NCI-H2081 (cell line): ENCODE results near the gene DNAL1.
A peak's percentile ranks its signal among the peaks of the same experiment; 100 is the strongest.
"Not testable (repeated sequence)": the region's sequence is repeated elsewhere in the genome, so short reads cannot be mapped to it uniquely, and the experiment has no call there.

ENCODE experiments used
- DNase-seq, 2 experiments: peaks; one replicate each; lab custom pipeline; 2025; lab: John Stamatoyannopoulos, UW

The DNAL1 gene

DNA sequence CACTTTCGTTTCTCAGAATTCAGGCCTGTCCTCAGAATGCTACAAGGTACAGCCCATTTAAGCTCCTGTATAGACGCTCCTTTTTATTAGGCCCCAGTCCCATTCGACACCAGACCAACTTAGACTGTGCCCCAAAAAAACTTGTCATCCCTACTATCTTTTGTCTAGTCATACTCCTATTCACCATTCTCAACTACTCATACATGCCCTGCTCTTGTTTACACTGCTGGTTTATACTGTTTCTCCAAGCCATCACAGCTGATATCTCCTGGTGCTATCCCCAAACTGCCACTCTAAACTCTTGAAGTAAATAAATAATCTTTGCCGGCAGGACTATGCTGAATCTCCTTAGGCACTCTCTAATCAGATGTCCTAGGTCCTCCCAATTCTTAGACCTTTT, 63.3 kb downstream of the DNAL1 start:
- DNase-seq = not testable (repeated sequence)

DNA sequence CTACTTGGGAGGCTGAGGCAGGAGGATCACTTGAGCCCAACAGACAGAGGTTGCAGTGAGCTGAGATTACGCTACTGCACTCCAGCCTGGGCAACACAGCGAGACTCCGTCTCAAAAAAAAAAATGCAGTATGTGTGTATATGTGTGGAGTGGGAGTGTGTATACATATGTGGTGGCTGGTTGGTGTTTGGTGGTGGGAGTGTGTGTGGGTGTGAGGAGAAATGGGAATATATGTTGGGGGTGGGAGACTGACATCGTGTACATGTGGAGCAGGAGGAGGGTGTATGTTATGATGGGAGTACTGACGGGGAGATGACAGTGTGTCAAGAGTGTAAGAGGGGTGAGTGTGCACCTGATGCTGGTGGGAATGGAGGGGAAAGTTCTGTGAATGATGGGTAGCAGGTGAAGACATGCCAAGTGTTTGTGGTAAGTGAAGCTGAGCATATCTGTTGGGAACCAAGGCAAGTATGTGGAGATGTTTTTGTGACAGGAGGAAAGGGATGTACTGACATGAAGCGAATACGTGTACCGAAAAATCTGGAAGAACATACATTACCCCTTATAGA, 65.2 kb downstream of the DNAL1 start:
- no peak for DNase-seq

DNA sequence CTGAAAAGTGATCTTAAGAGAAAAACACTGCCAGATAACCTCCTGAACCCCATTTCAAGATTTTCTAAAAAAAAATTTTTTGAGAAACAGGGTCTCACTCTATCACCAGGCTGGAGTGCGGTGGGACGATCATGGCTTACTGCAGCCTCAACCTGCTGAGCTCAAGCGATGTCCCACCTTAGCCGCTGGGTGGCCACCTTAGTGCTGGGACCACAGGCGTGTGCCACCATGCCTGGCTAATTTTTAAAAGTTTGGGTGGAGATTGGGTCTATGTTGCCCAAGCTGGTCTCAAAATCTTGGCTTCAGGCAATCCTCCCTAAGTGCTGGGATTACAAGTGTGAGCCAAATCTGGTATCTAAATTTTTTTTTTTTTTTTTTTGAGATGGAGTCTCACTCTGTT, 66.0 kb downstream of the DNAL1 start:
- no peak for DNase-seq

DNA sequence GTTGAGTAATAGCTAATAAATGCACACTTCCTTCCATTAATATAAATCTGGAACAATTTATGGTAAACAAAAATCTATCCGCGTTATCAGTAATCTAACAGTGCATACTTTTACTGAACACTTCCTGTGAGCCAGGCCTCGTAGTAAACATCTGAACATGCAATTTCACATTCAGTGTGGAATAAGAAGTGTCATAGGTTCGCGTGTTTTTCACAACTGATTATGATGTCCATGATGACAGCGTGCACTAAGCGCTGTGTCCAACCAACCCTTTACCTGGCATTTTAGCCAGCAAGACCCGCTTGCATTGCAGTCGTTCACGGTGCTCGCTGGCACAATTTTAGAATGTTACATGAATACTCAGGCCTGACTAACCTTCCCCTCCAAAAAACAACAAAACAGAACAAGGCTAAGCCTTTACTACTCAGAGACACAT, 67.3 kb downstream of the DNAL1 start:
- DNase-seq = no peak

DNA sequence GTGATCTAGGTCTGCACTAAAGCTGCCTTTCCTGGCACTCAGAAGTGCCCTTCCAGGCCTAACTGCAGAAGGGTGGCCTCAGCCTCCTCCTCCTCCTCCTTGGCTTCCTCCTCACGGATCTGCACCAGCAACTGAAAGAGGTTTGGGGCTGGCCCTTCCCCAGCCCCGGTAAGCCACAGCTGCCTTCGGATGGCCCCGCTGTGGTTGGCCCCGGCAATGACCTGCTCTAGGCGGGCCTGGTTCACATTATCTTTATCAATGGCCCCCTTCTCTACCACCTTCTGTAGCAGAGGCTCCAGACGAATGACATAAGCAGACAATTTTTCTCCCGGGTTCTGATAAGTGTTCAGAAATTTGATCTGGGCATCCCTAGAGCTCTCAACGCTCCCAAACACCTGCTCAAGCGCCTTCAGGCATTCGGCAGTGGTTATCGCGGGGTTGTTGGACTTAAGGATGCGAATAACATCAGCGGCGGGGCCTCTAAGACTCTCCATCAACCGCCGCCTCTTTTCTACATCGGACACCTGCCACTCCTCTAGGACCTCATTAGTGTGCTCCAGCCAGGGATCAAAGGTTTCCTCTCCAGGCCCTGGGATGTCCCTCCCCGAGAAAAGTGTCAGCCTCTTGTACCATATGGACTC, 67.9 kb downstream of the DNAL1 start:
- peak; percentile 20 to 45 for DNase-seq

DNA sequence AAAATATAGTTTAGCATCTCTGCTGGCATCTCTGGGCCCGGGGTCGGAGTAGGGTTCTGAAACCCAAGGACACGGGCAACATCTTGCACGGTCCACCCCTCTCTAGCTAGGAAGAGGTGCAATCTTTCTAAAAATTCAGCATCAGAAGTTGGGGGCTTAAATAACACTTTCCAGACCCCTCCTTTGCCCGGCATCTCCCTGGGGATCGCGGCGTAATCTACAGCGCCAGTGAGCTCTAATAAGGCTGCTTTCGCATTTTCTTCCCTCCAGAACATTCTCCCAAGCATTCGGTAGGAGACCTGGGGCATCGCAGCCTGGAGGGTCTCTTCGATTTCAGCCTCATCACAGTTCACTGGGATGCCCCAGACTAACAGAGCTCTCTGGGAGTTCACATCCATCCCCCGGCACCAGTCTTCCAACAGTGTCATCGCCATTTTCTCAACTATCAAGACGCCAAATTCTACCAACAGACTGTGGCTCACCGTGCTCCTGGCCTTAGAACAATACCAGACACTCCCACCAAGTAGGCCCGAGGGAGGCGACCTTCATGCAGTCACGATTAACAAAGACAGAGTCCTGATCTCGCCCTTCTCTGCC, 68.5 kb downstream of the DNAL1 start:
- no peak for DNase-seq

DNA sequence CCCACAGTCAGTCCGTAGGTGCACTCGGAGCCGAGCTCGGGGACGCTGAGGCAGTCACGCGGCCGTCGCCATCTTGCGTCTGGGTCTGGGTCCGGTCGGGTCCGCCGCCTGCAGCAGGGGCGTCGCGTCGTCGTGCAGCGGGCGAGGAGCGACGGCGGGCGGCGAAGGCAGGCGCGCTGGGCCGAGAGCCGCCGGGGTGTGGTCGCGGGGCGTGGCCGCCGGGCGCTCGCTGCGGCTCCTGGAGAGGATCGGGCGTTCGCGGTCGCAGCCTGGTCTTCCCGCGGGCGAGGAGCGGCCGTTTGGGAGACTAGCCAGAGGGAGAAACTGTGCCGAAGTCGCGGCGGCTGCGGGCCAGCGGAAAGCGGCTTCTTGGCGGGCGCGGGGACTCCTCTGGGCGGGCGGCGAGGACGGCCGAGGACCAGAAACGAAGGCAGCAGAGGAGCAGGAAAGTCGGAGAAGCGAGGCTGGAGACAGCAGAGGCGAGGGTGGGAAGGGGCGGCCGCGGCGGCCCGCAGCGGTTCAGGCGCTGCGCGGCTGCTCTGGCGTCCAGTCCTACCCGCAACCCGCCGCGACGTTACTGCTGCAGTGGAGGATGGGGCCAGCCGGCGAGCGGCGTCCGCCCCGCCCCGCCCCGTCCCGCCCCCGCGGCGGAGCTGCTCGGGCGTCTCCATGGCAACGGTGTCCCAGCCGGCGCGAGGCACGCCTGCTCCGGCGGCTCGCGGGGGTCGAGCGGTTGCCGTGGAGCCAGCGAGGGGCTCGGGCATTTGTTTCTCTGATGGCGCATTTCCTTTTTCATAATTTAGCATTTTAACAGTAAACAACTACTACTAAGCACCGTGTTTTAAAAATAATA, 69.2 kb downstream of the DNAL1 start, which contains the start of gene PNMA1:
Gene PNMA1 (minus strand): TSS at position 582 of the 853 bp plus-strand sequence. CDS start 745 bp downstream, outside the sequence.
- peak; percentile 79 to 89 for DNase-seq

DNA sequence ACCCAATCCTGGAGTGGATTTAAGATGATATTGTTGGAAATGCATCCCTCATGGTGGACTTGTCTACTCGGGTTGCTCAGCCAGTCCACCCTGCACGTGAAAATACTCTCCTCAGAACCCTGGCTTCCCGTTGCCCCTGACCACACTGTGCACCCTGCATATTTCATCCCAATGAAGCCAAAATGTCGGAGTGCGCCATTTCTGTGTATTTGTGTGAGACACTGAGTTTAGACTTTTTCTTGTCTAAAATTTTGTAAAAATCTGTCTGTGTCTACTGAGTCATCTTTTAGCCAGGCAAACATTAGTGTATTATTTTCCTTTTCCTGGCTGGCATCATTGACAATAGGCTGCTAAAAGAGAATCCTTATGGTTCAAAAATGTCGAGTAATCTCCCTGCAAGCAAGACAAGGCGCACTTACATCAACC, 69.9 kb downstream of the DNAL1 start:
- peak; percentile 47 to 64 for DNase-seq

DNA sequence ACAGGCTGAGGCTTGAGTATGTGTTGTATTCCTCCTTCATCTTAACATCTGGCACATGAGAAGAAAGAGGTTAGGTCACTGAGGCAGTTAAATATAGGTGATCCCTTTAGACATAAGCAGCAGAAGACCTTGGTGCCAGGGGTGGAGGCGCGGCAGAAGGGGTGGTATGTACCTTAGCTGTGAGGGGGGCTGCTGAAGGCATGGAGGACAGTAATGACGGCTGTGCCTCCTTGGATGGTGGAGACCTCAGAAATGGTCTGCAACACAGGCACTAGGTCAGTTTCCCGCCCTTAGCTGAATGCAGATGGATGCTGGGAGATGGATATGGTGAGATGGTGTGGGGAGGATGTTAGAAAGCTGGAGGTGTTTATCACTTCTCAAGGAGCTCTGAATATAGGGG, 70.9 kb downstream of the DNAL1 start:
- DNase-seq = no peak

DNA sequence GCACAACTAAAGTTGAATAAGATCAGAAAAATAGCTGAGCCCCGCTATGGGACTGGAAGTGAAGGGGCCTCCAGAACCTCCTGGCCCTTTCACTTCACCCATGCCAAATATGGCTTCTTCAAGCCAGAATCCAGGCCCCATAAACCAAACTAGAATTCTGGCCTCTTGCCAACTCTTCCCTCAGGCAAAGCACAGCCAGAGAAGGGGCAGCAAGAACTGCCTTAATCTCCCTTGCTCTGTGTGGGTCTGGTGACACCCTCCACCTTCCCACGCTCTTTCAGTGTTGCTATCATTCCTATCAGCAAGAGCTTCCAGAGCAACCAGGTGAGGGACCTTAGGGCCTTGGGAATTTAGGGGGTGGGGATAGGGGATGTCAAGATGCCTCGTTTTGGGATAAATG, 72.5 kb downstream of the DNAL1 start:
- peak in 1 of 2 experiments; percentile 19 for DNase-seq

DNA sequence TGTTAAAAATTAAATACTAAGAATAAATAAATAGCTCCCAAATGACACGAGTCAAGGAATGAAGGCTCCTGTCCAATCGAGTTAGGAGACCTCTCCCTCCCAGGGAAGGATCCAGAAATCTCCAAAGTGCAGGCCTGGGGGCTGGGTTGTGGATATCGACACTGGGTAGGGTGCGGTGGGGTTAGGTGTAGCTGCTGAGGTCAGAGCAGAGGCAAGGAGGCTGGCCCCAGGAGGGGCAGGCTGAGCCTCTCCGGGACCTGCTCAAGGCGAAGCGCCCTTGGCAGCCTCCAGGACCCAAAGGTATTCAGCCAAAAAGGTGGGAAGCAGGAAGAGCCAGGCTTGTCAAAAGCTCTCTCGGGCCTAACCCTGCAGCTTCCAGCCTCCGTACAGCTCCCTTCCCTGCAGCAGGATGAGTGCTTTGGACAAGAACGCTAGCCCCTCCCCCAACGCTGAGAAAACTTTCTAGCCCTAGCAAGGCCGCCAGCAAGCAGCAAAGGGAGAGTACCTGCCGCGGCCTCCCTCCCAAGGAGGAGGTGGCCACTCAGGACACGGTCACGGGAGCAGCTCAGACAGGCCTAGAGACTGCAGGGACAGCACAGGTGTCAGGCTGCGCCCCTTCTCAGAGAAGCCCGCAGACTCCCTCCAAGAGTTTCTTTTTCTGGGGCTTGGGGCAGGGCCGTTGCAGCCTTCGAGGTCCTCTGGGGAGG, 73.1 kb downstream of the DNAL1 start:
- DNase-seq = no peak

DNA sequence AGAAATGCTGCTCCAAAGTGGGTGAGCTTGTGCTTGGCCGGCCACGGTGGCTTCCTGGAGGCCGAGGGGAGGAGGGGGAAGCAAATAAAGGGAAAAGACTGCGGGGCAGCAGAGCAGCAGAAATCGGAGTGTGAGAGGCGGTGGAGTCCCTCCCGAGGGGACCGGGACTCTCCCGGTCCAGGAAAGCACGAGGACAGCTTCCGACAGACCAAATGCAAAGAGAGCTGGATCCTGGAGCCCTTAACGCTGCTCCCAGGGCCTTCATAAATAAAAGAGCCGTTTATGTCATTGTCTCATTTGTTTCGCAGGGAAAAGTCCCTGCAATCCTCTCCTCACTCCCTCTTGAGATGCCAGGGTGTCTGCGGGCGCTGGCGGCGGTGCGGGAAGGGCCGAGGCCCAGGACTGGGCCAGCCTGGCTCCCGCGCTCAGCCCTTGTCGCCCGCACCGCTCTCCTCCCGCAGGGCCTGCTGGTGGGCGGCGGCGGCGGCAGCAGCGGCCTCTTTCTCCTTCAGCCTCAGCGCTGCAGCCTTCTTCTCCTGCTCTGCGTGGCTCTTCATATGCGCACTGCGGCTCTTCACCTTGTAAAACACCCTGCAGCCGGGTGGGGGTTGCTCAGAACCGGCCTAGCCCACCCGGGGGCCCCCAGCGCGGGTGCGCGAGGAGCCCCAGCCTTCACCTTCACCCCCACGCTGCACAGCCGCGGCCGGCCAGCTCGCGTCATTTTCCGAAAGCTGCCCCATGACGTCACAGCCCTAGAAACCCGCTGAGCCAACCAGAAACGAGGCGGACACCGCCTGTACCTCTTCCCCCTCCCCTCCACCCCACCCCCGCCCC, 73.8 kb downstream of the DNAL1 start:
- DNase-seq = no peak

DNA sequence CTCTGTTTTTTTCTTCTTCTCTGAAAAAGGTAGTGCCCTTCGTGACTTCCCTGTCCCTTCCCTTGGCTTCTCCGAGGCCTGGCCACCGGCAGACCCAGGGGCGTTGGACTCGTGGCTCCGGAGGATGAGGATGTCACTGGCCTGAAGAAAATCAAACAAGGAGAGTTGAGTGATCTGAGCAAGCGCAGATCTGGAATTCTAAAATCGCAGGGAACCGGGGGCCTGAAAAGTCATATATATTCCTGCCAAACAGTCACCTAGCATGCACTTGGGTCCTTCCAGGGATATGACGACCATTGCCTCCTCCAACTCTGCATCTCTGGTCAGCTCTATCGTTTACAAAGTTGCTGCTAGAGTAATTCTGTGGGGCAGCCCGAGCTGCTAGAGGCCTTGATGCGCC, 74.6 kb downstream of the DNAL1 start:
- DNase-seq = no peak

DNA sequence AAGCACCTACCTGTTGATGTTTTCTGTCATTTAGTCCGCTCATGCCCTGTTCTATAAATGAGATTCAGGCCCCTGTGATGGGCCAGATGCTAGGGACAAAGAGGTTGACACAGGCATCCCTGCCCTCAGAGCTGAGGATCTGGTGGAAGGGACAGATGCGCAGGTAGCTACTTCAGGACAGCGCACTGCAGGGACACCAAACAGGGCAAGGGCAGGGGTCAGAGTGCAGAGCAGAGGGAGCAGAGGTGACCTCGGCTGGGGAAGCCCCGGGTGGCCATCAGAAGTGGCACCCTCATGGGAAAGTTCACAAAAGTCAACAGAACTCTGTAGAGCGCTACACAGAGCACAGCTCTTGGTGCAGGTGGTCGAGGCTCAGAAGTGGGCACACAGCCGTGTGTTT, 75.0 kb downstream of the DNAL1 start:
- DNase-seq = no peak

DNA sequence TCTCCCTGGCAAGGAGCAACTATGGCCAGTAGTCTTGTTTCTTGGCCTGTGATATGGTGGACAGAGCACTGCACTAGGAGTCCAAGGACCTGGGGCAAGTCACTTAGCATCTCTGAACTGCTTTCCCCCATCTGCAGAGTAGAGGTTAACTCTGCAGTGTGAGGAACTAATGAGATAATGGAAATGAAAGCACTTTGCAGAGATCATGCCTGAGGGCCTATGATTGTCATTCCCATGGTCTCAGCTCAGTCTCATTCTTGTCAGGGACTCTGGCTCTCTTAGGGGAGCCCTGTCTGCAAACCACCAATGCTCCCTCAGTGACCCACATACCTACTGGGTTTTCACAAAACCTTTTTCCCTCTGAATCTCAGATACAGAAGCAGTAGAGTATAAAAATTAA, 75.8 kb downstream of the DNAL1 start:
- no peak for DNase-seq

DNA sequence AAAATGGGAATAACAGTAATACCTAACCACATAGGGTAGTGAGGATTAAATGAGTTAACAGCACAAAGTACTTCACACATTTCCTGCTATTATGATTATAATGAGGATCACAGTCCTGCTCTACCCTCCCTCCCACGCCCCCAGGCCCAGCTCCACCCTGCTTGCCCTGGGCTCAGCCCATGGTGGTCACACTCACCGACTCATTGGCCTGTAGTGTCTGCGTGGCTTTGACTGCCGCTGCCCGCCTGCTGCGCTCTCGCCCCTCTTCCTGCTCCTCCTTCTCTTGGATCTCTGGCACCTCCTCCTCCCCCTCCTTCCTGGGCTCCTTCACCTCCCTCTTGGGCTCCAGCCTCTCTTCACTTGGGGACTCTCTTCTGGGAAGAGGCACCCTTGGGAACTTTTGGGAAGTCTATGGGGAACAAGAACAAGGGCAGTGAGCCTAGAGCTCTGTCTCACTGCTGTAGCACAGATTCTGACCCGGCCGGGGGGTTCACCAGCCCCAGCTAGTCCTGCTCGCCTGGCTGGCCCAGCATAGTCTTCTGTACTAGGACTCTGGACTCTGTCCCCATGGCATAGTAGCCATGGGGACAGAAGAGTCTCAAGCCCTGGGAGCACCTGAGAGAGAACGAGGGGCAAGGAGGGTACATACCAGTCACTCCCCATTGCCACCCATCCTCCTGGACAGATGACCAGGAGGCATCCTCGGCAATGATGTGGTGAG, 76.5 kb downstream of the DNAL1 start:
- DNase-seq = no peak

DNA sequence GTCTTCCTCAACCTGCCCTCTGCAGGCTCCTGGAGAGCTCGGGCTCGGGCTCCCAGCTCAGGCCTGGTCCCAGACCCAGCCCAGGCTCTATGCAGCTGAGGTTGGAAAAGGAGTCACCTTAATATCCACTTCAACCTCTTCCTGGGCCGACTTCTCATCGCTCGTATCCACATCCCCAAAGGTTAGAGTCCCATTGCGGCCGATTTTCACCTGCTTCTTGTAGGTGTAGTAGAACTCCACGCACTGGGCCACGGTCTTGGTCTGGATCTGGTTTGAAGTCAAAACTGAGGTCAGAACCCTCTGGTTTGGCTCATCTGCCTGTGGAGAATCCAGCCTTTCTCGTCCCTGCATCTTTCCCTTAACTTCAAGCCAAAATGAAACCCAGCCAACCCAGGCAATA, 77.8 kb downstream of the DNAL1 start:
- no peak for DNase-seq

DNA sequence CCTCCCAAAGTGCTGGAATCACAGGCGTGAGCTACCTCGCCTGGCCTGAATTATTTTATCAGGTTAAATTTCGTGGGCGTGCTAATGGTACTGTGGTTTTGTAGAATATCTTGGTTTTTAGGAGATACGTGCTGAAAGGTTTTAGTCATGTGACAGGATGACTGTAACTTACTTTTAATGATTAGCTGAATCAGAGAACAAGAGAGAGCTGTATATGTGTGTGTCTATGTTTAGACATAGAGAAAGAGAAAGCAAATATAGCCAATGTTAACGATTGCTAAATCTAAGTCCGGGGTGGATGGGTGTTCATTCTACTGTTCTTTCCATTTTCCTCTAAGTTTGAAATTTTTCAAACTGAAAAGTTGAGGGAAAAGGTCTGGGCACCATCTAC, 78.6 kb downstream of the DNAL1 start:
- DNase-seq = no peak

DNA sequence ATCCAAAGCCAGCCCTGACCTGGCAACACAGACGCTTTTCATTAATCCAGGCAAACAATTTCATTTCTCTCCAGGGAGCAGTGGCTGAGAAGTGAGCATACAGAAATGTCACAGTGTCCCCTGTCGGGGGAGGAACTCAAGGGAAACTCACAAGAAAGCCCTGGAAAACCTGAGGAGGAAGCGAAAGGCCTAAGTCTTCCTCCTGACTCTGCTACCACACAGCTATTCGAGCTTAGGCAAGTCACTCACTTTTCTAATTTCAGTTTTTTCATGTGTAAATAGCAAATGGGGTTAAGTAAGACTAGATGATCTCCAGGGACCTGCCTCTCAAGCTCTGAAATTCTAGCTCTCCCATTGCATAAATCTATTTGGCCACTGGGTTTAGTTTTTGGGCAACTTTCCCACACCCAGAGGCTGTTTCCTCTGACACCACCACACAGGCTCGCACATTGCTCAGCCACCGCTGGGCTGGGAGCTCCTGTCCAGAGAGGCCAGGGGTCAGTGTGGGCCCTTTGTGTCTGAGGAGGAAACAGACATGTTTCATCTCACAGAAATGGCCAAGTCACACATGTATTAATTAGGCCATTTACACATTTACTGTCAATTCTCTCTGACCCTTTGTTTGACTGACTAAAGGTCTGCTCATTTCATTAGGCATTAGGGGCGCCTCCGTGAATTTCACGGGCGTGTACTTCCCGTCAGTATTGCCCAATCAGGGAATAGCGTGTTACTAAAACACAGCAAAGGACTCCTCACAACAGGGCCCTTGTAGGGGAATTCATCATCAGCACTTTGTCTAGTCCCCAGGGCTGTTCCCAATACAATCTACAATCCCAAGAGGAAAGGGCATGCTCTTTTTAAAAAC, 79.2 kb downstream of the DNAL1 start:
- no peak for DNase-seq
